ENCODE results near the gene RHO.
"Not testable (repeated sequence)": the region's sequence is repeated elsewhere in the genome, so short reads cannot be mapped to it uniquely, and the experiment has no call there.

Gene RHO

GRCh38 chr3:129528589-129529100 lies at the start of gene RHO:
RHO (plus strand) TSS chr3:129528639; CDS start chr3:129528734, 95 bp downstream.
- DNase-seq (ENCODE audit: low spot score): no peak

GRCh38 chr3:129481225-129481765 lies 47.1 kb upstream of the RHO start:
- not testable (repeated sequence) for DNase-seq (ENCODE audit: low spot score)

GRCh38 chr3:129481766-129482332 lies 46.6 kb upstream of the RHO start:
- no peak for DNase-seq (ENCODE audit: low spot score)

GRCh38 chr3:129482721-129483120 lies 45.7 kb upstream of the RHO start:
- no peak for DNase-seq (ENCODE audit: low spot score)

DNA sequence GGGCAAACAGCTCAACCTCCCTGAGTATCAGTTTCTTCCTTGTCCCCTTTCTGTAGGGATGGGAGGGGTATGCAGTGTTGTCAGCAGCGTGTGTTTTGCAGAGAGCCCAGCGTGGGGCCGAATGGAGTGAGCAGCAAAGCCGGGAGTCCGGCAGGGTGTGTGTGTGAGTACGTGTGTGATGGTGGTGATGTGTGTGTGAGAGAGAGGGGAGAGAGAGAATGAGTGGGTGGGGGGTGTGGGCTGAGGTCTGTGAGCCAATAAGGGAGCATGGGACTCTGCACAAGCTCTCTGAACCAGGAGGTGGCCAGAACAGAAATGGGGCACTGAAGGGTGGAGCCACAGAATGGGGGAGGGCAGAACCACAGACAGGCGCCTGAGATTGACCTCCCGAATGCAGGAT lies 44.6 kb upstream of the RHO start:
- DNase-seq (ENCODE audit: low spot score): no peak

DNA sequence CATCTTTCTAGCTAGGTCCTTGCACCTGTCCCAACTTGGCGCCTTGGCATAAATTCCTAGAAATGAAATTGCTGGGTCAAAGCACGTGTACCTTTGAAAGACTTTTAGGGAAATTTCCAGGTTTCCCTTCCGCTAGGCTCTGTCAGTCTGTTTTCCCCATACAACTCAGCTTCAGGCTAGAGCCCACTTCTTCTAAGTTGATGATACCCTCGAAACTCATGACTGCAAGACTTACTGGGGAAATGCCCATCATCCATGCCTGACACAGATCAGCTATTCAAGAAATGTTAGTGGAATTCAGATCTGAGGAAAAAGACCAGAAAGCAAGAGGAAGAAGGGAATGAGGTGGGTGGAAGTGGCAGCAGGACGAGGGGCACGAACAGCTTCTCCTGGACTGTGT lies 43.3 kb upstream of the RHO start:
- DNase-seq (ENCODE audit: low spot score): not testable (repeated sequence)

DNA sequence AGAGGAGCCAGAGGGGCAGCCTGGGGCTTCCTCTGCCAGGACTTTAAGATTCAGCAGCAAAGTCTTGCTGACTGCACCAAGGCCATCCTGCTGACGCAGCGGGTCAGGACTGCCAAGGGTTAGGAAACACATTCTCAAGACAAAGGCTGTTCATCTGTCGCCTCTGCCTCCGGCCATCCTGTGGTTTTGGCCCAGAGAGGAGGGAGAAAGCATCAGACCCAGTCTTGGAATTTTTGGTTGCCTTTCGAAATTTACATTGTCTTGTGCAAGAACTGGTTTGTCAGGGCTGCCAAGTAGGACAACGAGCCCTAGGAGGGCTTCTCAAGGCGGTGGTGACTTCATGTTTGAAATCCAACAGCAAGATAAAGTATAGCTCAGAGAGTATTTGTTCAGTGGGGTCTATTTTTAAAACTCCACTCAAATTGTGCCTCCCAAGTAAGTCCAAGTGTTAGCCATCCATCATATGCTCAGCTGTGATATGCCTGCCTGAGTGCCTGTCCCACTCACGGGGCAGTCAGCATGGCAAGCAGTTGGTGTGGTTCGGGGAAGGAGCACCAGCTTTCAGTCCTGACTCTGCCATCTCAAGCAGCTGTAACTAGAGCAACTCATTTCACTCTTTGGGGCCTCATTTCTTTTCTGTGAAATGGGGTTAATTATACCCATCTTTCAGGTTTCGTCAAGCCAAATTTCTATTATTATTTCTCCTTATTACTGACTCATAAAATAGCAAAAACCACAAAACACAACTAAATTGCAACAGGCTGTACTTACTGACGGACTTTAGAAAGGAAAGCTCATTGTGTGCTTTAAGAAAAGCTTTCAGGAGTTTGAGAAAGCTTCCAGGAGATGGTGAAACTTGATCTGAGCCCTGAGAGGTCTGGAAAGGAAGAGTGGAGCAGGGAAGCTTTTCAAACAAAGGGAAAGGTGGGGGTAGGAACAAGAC lies 42.4 kb upstream of the RHO start:
- no peak for DNase-seq (ENCODE audit: low spot score)

GRCh38 chr3:129486664-129487035 lies 41.8 kb upstream of the RHO start:
- DNase-seq (ENCODE audit: low spot score): no peak

DNA sequence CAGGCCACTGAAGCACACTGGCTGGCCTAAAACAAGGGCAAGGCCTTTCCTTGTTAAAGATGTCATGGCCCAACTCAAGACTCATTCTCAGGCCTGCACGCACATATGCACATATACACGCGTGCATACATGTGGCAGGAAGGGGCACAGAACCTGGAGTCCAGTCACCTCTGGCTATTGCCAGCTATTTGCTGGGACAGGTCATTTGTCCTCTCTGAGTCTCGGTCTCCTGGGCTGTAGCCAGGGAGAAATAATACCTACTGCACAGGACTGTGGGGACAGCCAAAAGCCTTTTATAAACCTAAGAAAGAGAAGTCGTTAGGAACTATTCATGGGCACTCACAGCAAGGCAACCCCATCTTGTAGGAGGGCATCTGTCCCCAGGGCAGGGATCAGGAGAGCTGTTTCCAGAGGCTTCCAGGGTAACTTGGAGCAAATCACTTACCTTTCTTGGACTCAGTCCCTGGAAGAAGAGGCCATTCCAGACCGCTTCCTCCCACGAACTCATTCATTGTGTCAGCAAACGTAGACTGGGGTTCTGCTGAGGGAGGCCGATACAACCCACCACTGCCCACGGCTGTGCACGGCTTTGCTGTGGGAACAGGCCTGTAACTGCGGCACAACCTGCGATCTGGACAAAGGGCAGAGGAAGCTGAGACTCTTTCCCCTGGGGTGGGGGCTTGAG lies 41.1 kb upstream of the RHO start:
- no peak for DNase-seq (ENCODE audit: low spot score)

DNA sequence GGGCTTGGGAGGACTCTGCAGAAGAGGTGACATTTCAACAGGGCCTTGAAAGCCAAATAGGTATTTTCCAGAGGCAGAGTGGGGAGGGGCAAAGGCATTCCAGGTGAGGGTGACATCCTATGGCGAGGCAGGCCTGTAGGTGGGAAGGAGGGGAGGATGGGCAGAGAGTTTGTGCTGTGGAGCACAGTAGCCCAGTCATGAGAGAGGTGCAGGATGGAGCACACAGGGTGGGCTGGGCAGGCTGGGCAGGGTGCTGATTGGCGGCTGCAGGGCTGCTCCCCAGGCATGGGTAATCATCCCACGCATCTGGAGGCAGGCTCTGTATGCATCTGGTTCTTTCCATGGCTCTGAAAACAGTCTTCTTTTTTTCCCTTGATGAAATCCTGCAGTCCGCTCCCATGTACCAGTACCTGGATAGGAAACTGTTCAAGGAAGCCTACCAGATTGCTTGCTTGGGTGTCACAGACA lies 40.5 kb upstream of the RHO start:
- not testable (repeated sequence) for DNase-seq (ENCODE audit: low spot score)

DNA sequence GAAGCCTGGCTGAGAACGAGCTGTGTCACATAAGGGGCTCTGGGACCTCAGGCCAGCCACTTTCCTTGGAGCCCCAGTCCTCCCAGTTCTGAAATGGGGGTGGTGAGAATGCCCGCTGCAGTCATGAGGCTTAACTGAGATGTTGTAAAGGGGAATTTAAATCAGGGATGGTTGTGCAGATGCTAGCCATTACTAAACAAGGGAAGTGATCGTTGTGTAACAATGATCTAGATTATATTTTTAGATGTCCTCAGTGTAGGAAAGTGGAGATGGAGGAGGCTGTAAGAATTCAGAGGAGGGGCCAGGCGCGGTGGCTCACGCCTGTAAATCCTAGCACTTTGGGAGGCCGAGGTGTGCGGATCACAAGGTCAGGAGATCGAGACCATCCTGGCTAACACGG lies 39.2 kb upstream of the RHO start:
- not testable (repeated sequence) for DNase-seq (ENCODE audit: low spot score)

DNA sequence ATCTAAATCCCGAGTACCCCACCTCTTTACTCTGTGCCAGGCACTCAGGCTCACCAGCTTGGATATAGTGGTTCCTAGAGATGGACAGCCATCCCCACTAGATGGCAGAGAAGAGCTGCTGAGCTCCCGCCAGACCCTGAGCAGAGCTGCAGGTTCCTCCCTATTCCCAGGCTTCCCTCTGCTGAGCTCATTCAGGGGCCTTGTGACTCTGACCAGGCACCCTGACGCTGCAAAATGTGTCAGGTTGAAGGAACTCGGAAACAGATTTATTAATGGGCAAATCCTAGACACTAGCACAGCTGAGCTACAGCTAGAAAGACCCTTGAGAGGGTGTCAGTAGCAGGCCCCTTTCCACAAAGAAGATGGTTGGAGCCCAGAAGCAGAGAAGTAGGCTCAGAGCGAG lies 38.2 kb upstream of the RHO start:
- peak; percentile 77 for DNase-seq (ENCODE audit: low spot score)

DNA sequence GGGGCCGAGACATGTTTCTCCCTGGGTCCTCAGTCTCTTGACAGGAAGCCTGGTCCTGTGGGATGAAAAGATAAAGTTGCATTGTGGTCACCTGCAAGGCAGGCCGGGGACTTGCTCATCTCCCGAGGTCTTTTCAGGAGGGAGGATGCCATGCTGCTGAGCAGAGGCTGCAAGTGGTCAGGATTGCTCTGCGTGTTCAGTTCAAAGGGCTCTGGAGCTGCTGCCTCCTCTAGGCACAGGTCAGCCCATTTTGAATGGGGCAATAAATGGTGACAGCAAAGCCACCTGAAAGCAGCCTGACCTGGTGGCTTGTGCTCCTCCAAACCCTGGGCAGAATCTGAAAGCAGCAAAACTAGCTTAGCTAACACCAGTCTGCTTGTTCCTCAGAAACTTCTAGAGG lies 37.4 kb upstream of the RHO start:
- not testable (repeated sequence) for DNase-seq (ENCODE audit: low spot score)

GRCh38 chr3:129491794-129492193 lies 36.6 kb upstream of the RHO start:
- no peak for DNase-seq (ENCODE audit: low spot score)

DNA sequence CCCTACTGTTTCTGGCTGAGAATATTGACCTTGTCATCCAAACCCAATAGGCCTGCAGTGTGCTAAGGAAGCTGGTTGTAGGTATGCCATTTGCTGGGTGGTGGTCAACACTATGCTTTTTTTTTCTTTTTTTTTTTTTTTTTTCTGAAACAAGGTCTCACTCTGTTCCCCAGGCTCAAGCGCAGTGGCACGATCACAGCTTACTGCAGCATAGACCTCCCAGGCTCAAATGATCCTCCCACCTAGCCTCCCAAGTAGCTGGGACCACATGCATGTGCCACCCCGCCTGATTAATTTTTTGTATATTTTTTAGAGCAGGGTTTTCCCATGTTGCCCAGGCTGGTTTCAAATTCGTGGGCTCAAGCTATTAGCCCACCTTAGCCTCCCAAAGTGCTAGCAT lies 35.7 kb upstream of the RHO start:
- DNase-seq (ENCODE audit: low spot score): no peak

GRCh38 chr3:129493206-129493605 lies 35.2 kb upstream of the RHO start:
- no peak for DNase-seq (ENCODE audit: low spot score)

GRCh38 chr3:129494499-129494898 lies 33.9 kb upstream of the RHO start:
- not testable (repeated sequence) for DNase-seq (ENCODE audit: low spot score)

DNA sequence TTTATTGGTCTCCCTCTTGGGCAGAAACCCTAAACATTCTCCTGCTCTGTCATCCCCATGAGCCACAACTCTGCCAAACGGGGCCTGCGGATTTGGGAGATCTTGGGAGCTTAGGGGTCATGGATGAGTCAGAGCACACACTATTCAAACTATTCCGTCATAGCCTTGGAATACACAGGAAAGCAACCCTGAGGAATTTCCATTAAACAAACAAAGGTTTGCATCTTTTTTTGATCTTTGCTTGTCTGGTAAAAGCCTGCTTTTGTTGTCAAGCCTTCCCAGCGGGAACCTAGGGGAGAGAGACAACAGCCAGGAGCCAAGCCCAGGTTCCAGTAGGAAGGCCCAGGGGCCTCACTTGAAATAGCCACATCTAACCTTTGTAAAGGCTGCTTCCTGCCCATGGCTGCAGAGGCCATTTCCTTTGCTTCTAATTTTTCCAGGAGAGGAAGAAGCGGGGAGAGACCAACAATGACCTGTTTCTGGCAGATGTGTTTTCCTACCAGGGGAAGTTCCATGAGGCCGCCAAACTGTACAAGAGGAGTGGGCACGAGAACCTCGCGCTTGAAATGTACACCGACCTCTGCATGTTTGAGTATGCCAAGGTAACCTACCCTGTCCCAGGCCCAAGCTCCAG lies 33.3 kb upstream of the RHO start:
- peak; percentile 7 for DNase-seq (ENCODE audit: low spot score)

- DNase-seq (ENCODE audit: low spot score): not testable (repeated sequence)
These were observed 30.6 kb upstream of the RHO start for GRCh38 chr3:129497876-129498275.

GRCh38 chr3:129498603-129499488 lies 29.6 kb upstream of the RHO start:
- DNase-seq (ENCODE audit: low spot score): not testable (repeated sequence)
